IMR-90 (cell line): ENCODE measurements around the gene CXCL12. TPM values are rescaled to one million over a fixed set of nuclear protein-coding genes. Genes with fewer than 3 reads are reported as not detected.

ENCODE experiments used
- ATAC-seq: fragments of 200-7000 bp; cut with Tn5 transposase; 2 replicates; pipeline ENCODE4 v1.9.1; 2020; ENCODE audit warnings: low read depth, mild to moderate bottlenecking, moderate library complexity
- BruUV-seq: library from RNA; stranded (reverse); fragments of 400-500 nt; replicated peaks from 2 replicates; lab custom pipeline; 2021; lab: Mats Ljungman, UMichigan
- CTCF ChIA-PET: fragments of 300-600 bp; formaldehyde crosslinking; extraction: SDS; loops from one replicate; lab custom pipeline; 2021; ENCODE audit warnings: antibody characterized with exemption; lab: Yijun Ruan, JAX
- POLR2A ChIA-PET: fragments of 300-600 bp; sonication (Branson Sonifier 250); formaldehyde crosslinking; loops from one replicate; lab custom pipeline; 2022; ENCODE audit warnings: antibody characterized with exemption; ENCODE audit not compliant: unreplicated experiment; lab: Charles Lee
- DNase-seq: peaks from one replicate; pipeline ENCODE4 v3.0.0; 2013
- H2AFZ ChIP-seq: replicated peaks from 2 replicates; pipeline ENCODE3; 2013; ENCODE audit warnings: low read length, mild to moderate bottlenecking; ENCODE audit not compliant: poor library complexity
- H2AK5ac ChIP-seq: 2 replicates; pipeline ENCODE4 v1.6.1; 2013; ENCODE audit warnings: low read depth, low read length, inconsistent platforms
- H2AK9ac ChIP-seq: replicated peaks from 2 replicates; pipeline ENCODE3; 2013; ENCODE audit warnings: mild to moderate bottlenecking, low read depth, low read length, moderate library complexity; ENCODE audit not compliant: poor library complexity
- H2BK120ac ChIP-seq: 2 replicates; pipeline ENCODE4 v1.6.1; 2013; ENCODE audit warnings: low read depth, low read length, inconsistent platforms
- H2BK15ac ChIP-seq: 3 replicates; pipeline ENCODE4 v1.6.1; 2013; ENCODE audit warnings: low read depth, low read length, inconsistent platforms
- H2BK20ac ChIP-seq: 2 replicates; pipeline ENCODE4 v1.6.1; 2013; ENCODE audit warnings: low read depth, mild to moderate bottlenecking, inconsistent platforms, low read length, moderate library complexity
- H2BK5ac ChIP-seq: 2 replicates; pipeline ENCODE4 v1.6.1; 2013; ENCODE audit warnings: mild to moderate bottlenecking, low read depth, low read length, inconsistent platforms; ENCODE audit not compliant: poor library complexity, severe bottlenecking
- H3K14ac ChIP-seq: replicated peaks from 2 replicates; pipeline ENCODE4 v1.6.1; 2013; ENCODE audit warnings: low read depth, low read length, inconsistent platforms
- H3K18ac ChIP-seq: 2 replicates; pipeline ENCODE4 v1.6.1; 2013; ENCODE audit warnings: low read depth, low read length, control low read depth
- H3K23ac ChIP-seq: 2 replicates; pipeline ENCODE4 v1.6.1; 2013; ENCODE audit warnings: low read depth, low read length, inconsistent platforms
- H3K27ac ChIP-seq: 2 replicates; pipeline ENCODE4 v1.5.1; 2013; ENCODE audit warnings: mild to moderate bottlenecking, control low read depth, low read length; ENCODE audit not compliant: insufficient read depth
- H3K27me3 ChIP-seq: 2 replicates; pipeline ENCODE4 v1.6.1; 2013; ENCODE audit warnings: low read length; ENCODE audit not compliant: control insufficient read depth, insufficient read depth
- H3K36me3 ChIP-seq: 2 replicates; pipeline ENCODE4 v1.6.1; 2013; ENCODE audit warnings: low read length, mixed read lengths; ENCODE audit not compliant: control insufficient read depth, insufficient read depth
- H3K4ac ChIP-seq: 2 replicates; pipeline ENCODE4 v1.6.1; 2013; ENCODE audit warnings: low read depth, low read length, inconsistent platforms
- H3K4me1 ChIP-seq: 2 replicates; pipeline ENCODE4 v1.6.1; 2013; ENCODE audit warnings: low read length, mixed read lengths; ENCODE audit not compliant: control insufficient read depth, insufficient read depth
- H3K4me2 ChIP-seq: 2 replicates; pipeline ENCODE4 v1.6.1; 2013; ENCODE audit warnings: low read depth, mild to moderate bottlenecking, control low read depth, low read length, moderate library complexity
- H3K4me3 ChIP-seq: 2 replicates; pipeline ENCODE4 v1.5.1; 2013; ENCODE audit warnings: low read depth, mild to moderate bottlenecking, control low read depth, low read length, moderate library complexity; ENCODE audit not compliant: insufficient read depth
- H3K56ac ChIP-seq: 2 replicates; pipeline ENCODE4 v1.6.1; 2013; ENCODE audit warnings: low read length, inconsistent platforms; ENCODE audit not compliant: insufficient read depth; ENCODE audit errors: extremely low read depth
- H3K79me1 ChIP-seq, 2 experiments: 2 replicates each; pipeline ENCODE4 v1.6.1; 2013; ENCODE audit warnings: low read length in 2 of 2, inconsistent platforms in 1 of 2, low read depth in 1 of 2
- H3K9ac ChIP-seq: 2 replicates; pipeline ENCODE4 v1.6.1; 2013; ENCODE audit warnings: low read depth, low read length, control low read depth
- H3K9me1 ChIP-seq: 2 replicates; pipeline ENCODE4 v1.6.1; 2013; ENCODE audit warnings: low read length, inconsistent platforms; ENCODE audit not compliant: insufficient read depth
- H3K9me3 ChIP-seq: 2 replicates; pipeline ENCODE4 v1.6.1; 2013; ENCODE audit warnings: low read length; ENCODE audit not compliant: control insufficient read depth, insufficient read depth
- H4K20me1 ChIP-seq: 2 replicates; pipeline ENCODE4 v1.6.1; 2013; ENCODE audit warnings: low read length, inconsistent platforms; ENCODE audit not compliant: insufficient read depth
- H4K5ac ChIP-seq: 2 replicates; pipeline ENCODE4 v1.6.1; 2013; ENCODE audit warnings: mild to moderate bottlenecking, low read depth, low read length, control low read depth
- H4K8ac ChIP-seq, 2 experiments: 2 replicates each; pipeline ENCODE4 v1.6.1; 2013; ENCODE audit warnings: low read depth in 2 of 2, low read length in 2 of 2, control low read depth in 1 of 2, inconsistent platforms in 1 of 2
- H4K91ac ChIP-seq: 2 replicates; pipeline ENCODE4 v1.6.1; 2013; ENCODE audit warnings: low read depth, low read length, inconsistent platforms; ENCODE audit not compliant: insufficient read depth
- BHLHE40 ChIP-seq: fragments of 150-350 bp; IDR thresholded peaks from 2 replicates; pipeline ENCODE4 v1.6.1; 2016; ENCODE audit warnings: mild to moderate bottlenecking, low read depth, low read length
- CEBPB ChIP-seq: IDR thresholded peaks from 2 replicates; pipeline ENCODE4 v1.6.1; 2012; ENCODE audit warnings: low read depth, low read length, improper control_type of control experiment
- CHD1 ChIP-seq: IDR thresholded peaks from 2 replicates; pipeline ENCODE4 v1.6.1; 2012; ENCODE audit warnings: low read depth, low read length, improper control_type of control experiment
- CTCF ChIP-seq: conservative IDR thresholded peaks from 2 replicates; pipeline ENCODE4 v1.5.1; 2012; ENCODE audit warnings: mild to moderate bottlenecking, low read depth, low read length, improper control_type of control experiment
- ELK1 ChIP-seq: fragments of 150-350 bp; IDR thresholded peaks from 2 replicates; pipeline ENCODE4 v1.6.1; 2016; ENCODE audit warnings: low read depth, mild to moderate bottlenecking, low read length, moderate library complexity, borderline replicate concordance
- FOS ChIP-seq: fragments of 150-350 bp; IDR thresholded peaks from 2 replicates; pipeline ENCODE4 v1.6.1; 2016; ENCODE audit warnings: low read depth, low read length
- MAFK ChIP-seq: IDR thresholded peaks from 2 replicates; pipeline ENCODE4 v1.6.1; 2012; ENCODE audit warnings: low read depth, low read length, improper control_type of control experiment
- MAZ ChIP-seq: IDR thresholded peaks from 2 replicates; pipeline ENCODE4 v1.6.1; 2012; ENCODE audit warnings: low read depth, mild to moderate bottlenecking, low read length, improper control_type of control experiment, moderate library complexity, borderline replicate concordance
- MXI1 ChIP-seq: IDR thresholded peaks from 2 replicates; pipeline ENCODE4 v1.6.1; 2012; ENCODE audit warnings: low read depth, mild to moderate bottlenecking, low read length, moderate library complexity, borderline replicate concordance
- NFE2L2 ChIP-seq: fragments of 150-350 bp; IDR thresholded peaks from 2 replicates; pipeline ENCODE4 v1.6.1; 2016; ENCODE audit warnings: low read depth, mild to moderate bottlenecking, low read length
- POLR2A ChIP-seq: IDR thresholded peaks from 2 replicates; pipeline ENCODE4 v1.6.1; 2012; ENCODE audit warnings: mild to moderate bottlenecking, low read depth, low read length
- RAD21 ChIP-seq: IDR thresholded peaks from 2 replicates; pipeline ENCODE4 v1.6.1; 2012; ENCODE audit warnings: low read length, improper control_type of control experiment
- RCOR1 ChIP-seq: IDR thresholded peaks from 2 replicates; pipeline ENCODE4 v1.6.1; 2012; ENCODE audit warnings: mild to moderate bottlenecking, low read length, improper control_type of control experiment; ENCODE audit not compliant: insufficient replicate concordance
- RFX5 ChIP-seq: IDR thresholded peaks from 2 replicates; pipeline ENCODE4 v1.8.0; 2012; ENCODE audit warnings: low read depth, mild to moderate bottlenecking, low read length, moderate library complexity
- SMC3 ChIP-seq: fragments of 150-350 bp; IDR thresholded peaks from 2 replicates; pipeline ENCODE4 v1.6.1; 2016; ENCODE audit warnings: low read depth, mild to moderate bottlenecking, antibody characterized with exemption, low read length, moderate library complexity
- USF2 ChIP-seq: fragments of 150-350 bp; IDR thresholded peaks from 2 replicates; pipeline ENCODE4 v1.6.1; 2017; ENCODE audit warnings: mild to moderate bottlenecking, antibody characterized with exemption, low read length, low read depth
- WGBS, 2 experiments: methylation state at CpG; one replicate each; pipeline versions ENCODE4 v1.1.5 to v1.1.7; 2013; ENCODE audit warnings: missing lambda C conversion rate in 2 of 2; ENCODE audit not compliant: insufficient read length in 1 of 2; ENCODE audit errors: extremely low coverage in 2 of 2; 5-methylcytosine and 5-hydroxymethylcytosine counted together
- dilution Hi-C: fragments of 300-500 bp; cut with HindIII; formaldehyde crosslinking; loops from one replicate; pipeline ENCODE4 v1.14.3; 2018; ENCODE audit warnings: low sequenced_read_pairs; ENCODE audit not compliant: unreplicated experiment
- in situ Hi-C: fragments of 300-500 bp; cut with MboI; formaldehyde crosslinking; loops from 3 replicates; pipeline ENCODE4 v1.14.3; 2019; ENCODE audit warnings: low sequenced_read_pairs, inconsistent platforms, mixed read lengths
- intact Hi-C: fragments of 100-400 bp; cut with micrococcal nuclease; formaldehyde crosslinking; loops from 2 replicates; pipeline ENCODE4 v1.10.0; 2022
- polyA plus RNA-seq, 3 experiments: library from polyadenylated mRNA; depleted of rRNA; stranded (reverse); fragments of >200 nt; gene quantifications; 2 replicates each; pipeline ENCODE4 v1.2.3, GENCODE V29; 2012; ENCODE audit warnings: low replicate concordance in 1 of 3
- total RNA-seq: library from RNA; depleted of rRNA; stranded (reverse); fragments of >200 nt; gene quantifications from 2 replicates; pipeline ENCODE4 v1.2.3, GENCODE V29; 2012

CXCL12 gene
- total and polyA plus RNA-seq, 2 of the 4 experiments (the other 2 are of a cell fraction), result 15.8 to 80.7 TPM

- Histone ChIP-seq H3K4ac (no peak overlapping the region), H2BK15ac (no peak overlapping the region), H3K27me3 (peaks cover 61% of the 10 kb centered on the region), H3K27ac (no peak overlapping the region), H2BK20ac (no peak overlapping the region), H3K23ac (no peak overlapping the region), H3K4me2 (no peak overlapping the region), H3K18ac (no peak overlapping the region), H2AK5ac (no peak overlapping the region), H4K91ac (no peak overlapping the region), H3K9me3 (no peaks in the 10 kb centered on the region), H3K56ac (no peak overlapping the region), H2BK5ac (no peak overlapping the region), H3K36me3 (no peaks in the 10 kb centered on the region), H4K8ac (no peak overlapping the region), H3K9me1 (no peaks in the 10 kb centered on the region), H3K9ac (no peak overlapping the region), H3K14ac (no peak overlapping the region), H3K4me3 (no peak overlapping the region), H3K79me1 (no peaks in the 10 kb centered on the region), H3K4me1 (peaks cover 2% of the 10 kb centered on the region; the same call in 1 of the 2 replicates), H2BK120ac (no peak overlapping the region), H4K5ac (no peak overlapping the region), H2AK9ac (no peak overlapping the region), H4K20me1 (no peaks in the 10 kb centered on the region), H2AFZ (no peak overlapping the region)
- 43% methylated on average over 1 of the region's 2 CpGs; no CpG with 5 or more reads in 1 of the 2 experiments for WGBS, 2 experiments
- intact Hi-C loops, result no loop called here
- dilution Hi-C loops, result no loop called here
- no peak for TF ChIP-seq CEBPB
- no peak for TF ChIP-seq NFE2L2
- TF ChIP-seq RCOR1, result no peak
- no peak for TF ChIP-seq MAFK
- no peak for TF ChIP-seq ELK1
- TF ChIP-seq POLR2A, result no peak
- TF ChIP-seq RAD21, result no peak
- TF ChIP-seq BHLHE40, result no peak
- TF ChIP-seq CTCF, result no peak
- TF ChIP-seq MAZ, result no peak
- no peak for TF ChIP-seq RFX5
- no peak for TF ChIP-seq MXI1
- TF ChIP-seq FOS, result no peak
- no peak for TF ChIP-seq USF2
- no peak for TF ChIP-seq CHD1
- no peak for TF ChIP-seq SMC3
- BruUV-seq, result no TSS peak
- in situ Hi-C loops, result no loop called here
- POLR2A ChIA-PET, result no interaction called here
- ATAC-seq (no peak), DNase-seq (no peak)
- CTCF ChIA-PET, result no interaction called here
These were observed 35.1 kb upstream of the CXCL12 start for GRCh38 chr10:44419790-44420549.
